ENCODE data around the gene LGI4.

LGI4 gene

DNA sequence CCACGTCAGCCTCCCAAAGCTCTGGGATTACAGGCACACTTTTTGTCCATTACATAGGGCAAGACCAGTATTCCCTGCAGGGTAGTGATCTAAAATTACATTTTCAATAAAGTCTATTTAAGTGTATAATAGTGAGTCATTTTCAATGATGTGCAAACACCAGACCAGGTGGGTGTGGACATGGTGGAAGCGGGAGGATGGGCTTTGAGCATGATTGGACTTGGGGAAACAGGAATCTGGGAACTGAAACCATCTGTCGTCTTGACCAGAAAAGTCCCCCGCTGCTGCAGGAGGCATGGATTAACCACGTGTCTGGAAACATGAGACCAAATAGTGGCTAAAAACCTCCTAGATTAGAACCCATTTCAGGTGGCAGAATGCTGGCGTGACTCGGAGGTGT lies 14.4 kb downstream of the LGI4 start:
- Histone ChIP-seq H3K9ac (ENCODE audit: low read length) (no peak overlapping the region), H3K4me2 (ENCODE audit: low read length) (no peak overlapping the region), H3K4me3 (ENCODE audit: low read depth, low read length) (no peak overlapping the region), H4K8ac (ENCODE audit: low read depth, low read length) (no peak overlapping the region), H2BK12ac (ENCODE audit: low read length) (no peak overlapping the region), H3K18ac (ENCODE audit: low read length) (no peak overlapping the region), H4K12ac (ENCODE audit: low read depth, low read length) (no peak overlapping the region), H3K14ac (ENCODE audit: low read length) (no peak overlapping the region), H3K4me1 (ENCODE audit: control insufficient read depth in 1 of 2, insufficient read depth in 2 of 2, low read length in 2 of 2) (peaks cover 0 to 5% of the 10 kb centered on the region in 2 experiments), H3K79me1 (ENCODE audit: low read length) (no peaks in the 10 kb centered on the region), H3K79me2 (ENCODE audit: control insufficient read depth, insufficient read depth, low read length, poor library complexity) (no peaks in the 10 kb centered on the region), H3K27ac (ENCODE audit: low read depth, low read length) (no peak overlapping the region), H3K9me3 (ENCODE audit: insufficient read depth, low read depth, low read length) (peaks cover 2% of the 10 kb centered on the region), H4K91ac (ENCODE audit: low read depth, low read length) (no peak overlapping the region), H3K4ac (ENCODE audit: low read depth, low read length) (no peak overlapping the region), H3K36me3 (ENCODE audit: control insufficient read depth in 1 of 2, insufficient read depth in 2 of 2, low read length in 2 of 2) (no peaks in the 10 kb centered on the region), H3K27me3 (ENCODE audit: insufficient read depth, low read length) (no peaks in the 10 kb centered on the region), H2AFZ (ENCODE audit: insufficient read depth, low read length, poor library complexity) (no peak overlapping the region), H2BK120ac (ENCODE audit: insufficient read depth, low read length, poor library complexity) (no peak overlapping the region), H3K23ac (ENCODE audit: low read length) (no peak overlapping the region), H2AK5ac (ENCODE audit: low read length) (no peak overlapping the region), H2BK5ac (ENCODE audit: low read depth, low read length, poor library complexity) (no peak overlapping the region)
- peak in 1 of 2 donors; percentile 28 for DNase-seq
- no CpG with 5 or more reads among the region's 7 CpGs for WGBS (ENCODE audit: extremely low coverage, insufficient coverage, insufficient read length)

DNA sequence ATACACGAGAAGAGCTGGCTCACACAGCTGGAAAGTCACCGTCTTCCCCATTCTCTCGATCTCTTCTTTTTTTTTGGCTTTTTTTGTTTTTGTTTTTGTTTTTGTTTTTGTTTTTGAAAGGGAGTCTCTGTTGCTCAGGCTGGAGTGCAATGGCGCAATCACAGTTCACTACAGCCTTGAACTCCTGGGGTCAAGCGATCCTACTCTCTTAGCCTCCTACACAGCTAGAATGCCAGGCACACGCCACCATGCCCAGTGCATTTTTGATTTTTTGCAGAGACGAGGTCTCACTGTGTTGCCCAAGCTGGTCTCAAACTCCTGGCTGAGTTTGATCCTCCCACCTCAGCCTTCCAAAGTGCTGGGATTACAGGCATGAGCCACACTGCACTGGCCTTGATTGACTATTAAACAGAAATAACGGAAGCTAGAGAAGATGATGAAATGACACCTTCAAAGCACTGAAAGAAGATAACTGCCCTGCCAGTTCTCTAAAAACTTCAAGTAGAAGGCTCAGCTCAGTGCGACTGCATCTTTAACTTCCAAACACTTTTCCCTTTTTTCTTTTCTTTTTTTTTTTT lies 15.2 kb downstream of the LGI4 start:
- Histone ChIP-seq H4K8ac (ENCODE audit: low read depth, low read length) (no peak overlapping the region), H3K9me3 (ENCODE audit: insufficient read depth, low read depth, low read length) (peaks cover 2% of the 10 kb centered on the region), H3K4me2 (ENCODE audit: low read length) (no peak overlapping the region), H2AK5ac (ENCODE audit: low read length) (no peak overlapping the region), H2BK12ac (ENCODE audit: low read length) (no peak overlapping the region), H3K36me3 (ENCODE audit: control insufficient read depth in 1 of 2, insufficient read depth in 2 of 2, low read length in 2 of 2) (no peaks in the 10 kb centered on the region), H3K14ac (ENCODE audit: low read length) (no peak overlapping the region), H3K23ac (ENCODE audit: low read length) (no peak overlapping the region), H4K91ac (ENCODE audit: low read depth, low read length) (no peak overlapping the region), H3K27ac (ENCODE audit: low read depth, low read length) (no peak overlapping the region), H3K79me2 (ENCODE audit: control insufficient read depth, insufficient read depth, low read length, poor library complexity) (no peaks in the 10 kb centered on the region), H3K4ac (ENCODE audit: low read depth, low read length) (no peak overlapping the region), H2BK120ac (ENCODE audit: insufficient read depth, low read length, poor library complexity) (no peak overlapping the region), H3K18ac (ENCODE audit: low read length) (no peak overlapping the region), H3K79me1 (ENCODE audit: low read length) (peaks cover 3% of the 10 kb centered on the region), H3K4me3 (ENCODE audit: low read depth, low read length) (no peak overlapping the region), H3K27me3 (ENCODE audit: insufficient read depth, low read length) (no peaks in the 10 kb centered on the region), H2AFZ (ENCODE audit: insufficient read depth, low read length, poor library complexity) (no peak overlapping the region), H4K12ac (ENCODE audit: low read depth, low read length) (no peak overlapping the region), H3K9ac (ENCODE audit: low read length) (no peak overlapping the region), H2BK5ac (ENCODE audit: low read depth, low read length, poor library complexity) (no peak overlapping the region), H3K4me1 (ENCODE audit: control insufficient read depth in 1 of 2, insufficient read depth in 2 of 2, low read length in 2 of 2) (peaks cover 3 to 10% of the 10 kb centered on the region in 2 experiments)
- no CpG with 5 or more reads among the region's 9 CpGs for WGBS (ENCODE audit: extremely low coverage, insufficient coverage, insufficient read length)
- DNase-seq: no peak

DNA sequence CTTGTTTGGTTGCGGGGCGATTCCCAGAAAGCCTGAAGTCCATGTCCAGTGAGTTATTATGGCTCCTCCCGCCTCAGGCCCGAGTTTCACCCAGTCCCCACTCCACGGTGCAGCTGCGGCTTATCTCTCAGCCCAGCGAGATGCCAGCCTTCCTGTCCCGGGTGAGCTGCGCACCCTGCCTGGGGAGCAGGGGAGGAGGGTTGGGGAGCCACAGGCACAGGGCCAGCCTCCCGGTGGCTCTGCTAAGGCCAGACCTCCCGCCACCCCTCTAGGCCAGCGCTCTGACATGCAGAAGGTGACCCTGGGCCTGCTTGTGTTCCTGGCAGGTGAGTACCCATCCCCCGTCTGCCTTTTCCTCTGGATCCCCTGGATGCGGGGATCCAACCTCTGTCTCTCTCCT lies 15.8 kb downstream of the LGI4 start:
- Histone ChIP-seq H3K14ac (ENCODE audit: low read length) (no peak overlapping the region), H2AFZ (ENCODE audit: insufficient read depth, low read length, poor library complexity) (no peak overlapping the region), H4K8ac (ENCODE audit: low read depth, low read length) (no peak overlapping the region), H3K23ac (ENCODE audit: low read length) (no peak overlapping the region), H2BK12ac (ENCODE audit: low read length) (no peak overlapping the region), H3K79me2 (ENCODE audit: control insufficient read depth, insufficient read depth, low read length, poor library complexity) (no peaks in the 10 kb centered on the region), H3K4me2 (ENCODE audit: low read length) (no peak overlapping the region), H4K91ac (ENCODE audit: low read depth, low read length) (no peak overlapping the region), H3K9me3 (ENCODE audit: insufficient read depth, low read depth, low read length) (no peaks in the 10 kb centered on the region), H3K79me1 (ENCODE audit: low read length) (peaks cover 3% of the 10 kb centered on the region), H2BK120ac (ENCODE audit: insufficient read depth, low read length, poor library complexity) (no peak overlapping the region), H3K4me3 (ENCODE audit: low read depth, low read length) (no peak overlapping the region), H3K36me3 (ENCODE audit: control insufficient read depth in 1 of 2, insufficient read depth in 2 of 2, low read length in 2 of 2) (no peaks in the 10 kb centered on the region), H3K18ac (ENCODE audit: low read length) (no peak overlapping the region), H4K12ac (ENCODE audit: low read depth, low read length) (no peak overlapping the region), H3K4me1 (ENCODE audit: control insufficient read depth in 1 of 2, insufficient read depth in 2 of 2, low read length in 2 of 2) (peaks cover 4 to 10% of the 10 kb centered on the region in 2 experiments), H2BK5ac (ENCODE audit: low read depth, low read length, poor library complexity) (no peak overlapping the region), H3K4ac (ENCODE audit: low read depth, low read length) (no peak overlapping the region), H3K9ac (ENCODE audit: low read length) (no peak overlapping the region), H2AK5ac (ENCODE audit: low read length) (no peak overlapping the region), H3K27me3 (ENCODE audit: insufficient read depth, low read length) (no peaks in the 10 kb centered on the region), H3K27ac (ENCODE audit: low read depth, low read length) (no peak overlapping the region)
- WGBS (ENCODE audit: extremely low coverage, insufficient coverage, insufficient read length): no CpG with 5 or more reads among the region's 14 CpGs
- DNase-seq: no peak

DNA sequence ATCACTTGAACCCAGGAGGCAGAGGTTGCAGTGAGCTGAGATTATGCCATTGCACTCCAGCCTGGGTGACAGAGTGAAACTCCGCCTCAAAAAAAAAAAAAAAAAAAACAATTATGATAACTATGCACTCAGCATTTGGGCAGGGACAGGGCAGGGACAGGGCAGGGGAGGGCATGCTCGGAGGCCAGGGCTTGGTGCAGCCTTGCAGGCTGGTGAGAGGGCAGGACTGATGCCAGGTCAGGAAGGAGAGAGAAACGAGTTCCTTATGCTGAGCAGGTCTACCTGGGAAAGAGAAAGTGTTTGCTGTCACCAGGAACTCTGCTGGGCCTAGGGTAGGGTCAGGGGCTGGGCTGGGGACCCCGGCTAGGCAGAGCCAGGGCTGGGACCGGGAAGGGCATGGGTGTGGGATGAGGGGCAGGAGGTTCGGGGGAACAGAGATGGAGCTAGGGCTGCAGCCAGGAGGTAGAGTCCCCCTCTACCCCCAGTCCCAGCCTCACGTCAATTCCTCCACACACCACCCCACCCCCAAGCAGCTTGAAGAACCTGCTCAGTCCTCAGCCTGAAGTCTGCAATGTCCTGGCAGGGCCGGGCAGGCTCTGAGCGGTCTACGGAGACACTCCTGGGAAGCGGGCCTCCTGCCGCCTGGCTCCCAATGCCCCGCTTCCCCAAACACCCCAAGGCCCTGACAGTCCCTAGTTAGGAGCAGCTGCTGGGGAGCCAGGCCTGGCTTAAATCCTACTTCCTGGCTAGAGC lies 16.4 kb downstream of the LGI4 start:
- Histone ChIP-seq H4K12ac (ENCODE audit: low read depth, low read length) (no peak overlapping the region), H2AK5ac (ENCODE audit: low read length) (no peak overlapping the region), H3K4me3 (ENCODE audit: low read depth, low read length) (no peak overlapping the region), H3K27ac (ENCODE audit: low read depth, low read length) (no peak overlapping the region), H3K23ac (ENCODE audit: low read length) (no peak overlapping the region), H3K9me3 (ENCODE audit: insufficient read depth, low read depth, low read length) (no peaks in the 10 kb centered on the region), H3K18ac (ENCODE audit: low read length) (no peak overlapping the region), H3K4me2 (ENCODE audit: low read length) (no peak overlapping the region), H3K79me1 (ENCODE audit: low read length) (peaks cover 3% of the 10 kb centered on the region), H2BK5ac (ENCODE audit: low read depth, low read length, poor library complexity) (no peak overlapping the region), H3K27me3 (ENCODE audit: insufficient read depth, low read length) (no peaks in the 10 kb centered on the region), H3K14ac (ENCODE audit: low read length) (no peak overlapping the region), H4K91ac (ENCODE audit: low read depth, low read length) (no peak overlapping the region), H3K4ac (ENCODE audit: low read depth, low read length) (no peak overlapping the region), H3K79me2 (ENCODE audit: control insufficient read depth, insufficient read depth, low read length, poor library complexity) (no peaks in the 10 kb centered on the region), H3K9ac (ENCODE audit: low read length) (no peak overlapping the region), H2BK12ac (ENCODE audit: low read length) (no peak overlapping the region), H2AFZ (ENCODE audit: insufficient read depth, low read length, poor library complexity) (no peak overlapping the region), H3K36me3 (ENCODE audit: control insufficient read depth in 1 of 2, insufficient read depth in 2 of 2, low read length in 2 of 2) (no peaks in the 10 kb centered on the region), H2BK120ac (ENCODE audit: insufficient read depth, low read length, poor library complexity) (no peak overlapping the region), H4K8ac (ENCODE audit: low read depth, low read length) (no peak overlapping the region), H3K4me1 (ENCODE audit: control insufficient read depth in 1 of 2, insufficient read depth in 2 of 2, low read length in 2 of 2) (peaks cover 4 to 10% of the 10 kb centered on the region in 2 experiments)
- peak in 1 of 2 donors; percentile 26 for DNase-seq
- no CpG with 5 or more reads among the region's 13 CpGs for WGBS (ENCODE audit: extremely low coverage, insufficient coverage, insufficient read length)
